ENCODE data around the gene REV3L.

The REV3L gene

GRCh38 chr6:111388681-111389080 is 94.3 kb downstream of the REV3L start:
- TF ChIP-seq CTCF (IDR thresholded peaks at IDR 0.05; ENCODE audit: low read length, missing control alignments), result no peak
- no peak for DNase-seq (ENCODE audit: low read depth)

GRCh38 chr6:111382476-111383294 is 100.3 kb downstream of the REV3L start:
- no peak overlapping the region for H3K4me3 ChIP-seq (replicated peaks; ENCODE audit: low read depth, low read length)

More at GRCh38 chr6:111388681-111389080, 94.3 kb downstream of the REV3L start:
- H3K4me3 ChIP-seq (replicated peaks; ENCODE audit: low read depth, low read length), result no peak overlapping the region

GRCh38 chr6:111381728-111382127 is 101.3 kb downstream of the REV3L start:
- TF ChIP-seq CTCF (IDR thresholded peaks at IDR 0.05; ENCODE audit: low read length, missing control alignments), result no peak
- no peak for DNase-seq (ENCODE audit: low read depth)
- H3K4me3 ChIP-seq (replicated peaks; ENCODE audit: low read depth, low read length), result no peak overlapping the region

More at GRCh38 chr6:111382476-111383294, 100.3 kb downstream of the REV3L start:
- no peak for TF ChIP-seq CTCF (IDR thresholded peaks at IDR 0.05; ENCODE audit: low read length, missing control alignments)
- DNase-seq (ENCODE audit: low read depth), result no peak

- no peak for TF ChIP-seq CTCF (IDR thresholded peaks at IDR 0.05; ENCODE audit: low read length, missing control alignments)
- H3K4me3 ChIP-seq (replicated peaks; ENCODE audit: low read depth, low read length), result no peak overlapping the region
- no peak for DNase-seq (ENCODE audit: low read depth)
Measured at GRCh38 chr6:111381123-111381522, 101.9 kb downstream of the REV3L start.

- no peak overlapping the region for H3K4me3 ChIP-seq (replicated peaks; ENCODE audit: low read depth, low read length)
- DNase-seq (ENCODE audit: low read depth), result no peak
- TF ChIP-seq CTCF (IDR thresholded peaks at IDR 0.05; ENCODE audit: low read length, missing control alignments), result no peak
Measured at GRCh38 chr6:111379831-111380230, 103.2 kb downstream of the REV3L start.

GRCh38 chr6:111379302-111379701 is 103.7 kb downstream of the REV3L start:
- TF ChIP-seq CTCF (IDR thresholded peaks at IDR 0.05; ENCODE audit: low read length, missing control alignments), result no peak
- no peak overlapping the region for H3K4me3 ChIP-seq (replicated peaks; ENCODE audit: low read depth, low read length)
- DNase-seq (ENCODE audit: low read depth), result no peak

Measured in fibroblast of pulmonary artery (primary cell).